ENCODE measurements around the gene SMG6.

DNA sequence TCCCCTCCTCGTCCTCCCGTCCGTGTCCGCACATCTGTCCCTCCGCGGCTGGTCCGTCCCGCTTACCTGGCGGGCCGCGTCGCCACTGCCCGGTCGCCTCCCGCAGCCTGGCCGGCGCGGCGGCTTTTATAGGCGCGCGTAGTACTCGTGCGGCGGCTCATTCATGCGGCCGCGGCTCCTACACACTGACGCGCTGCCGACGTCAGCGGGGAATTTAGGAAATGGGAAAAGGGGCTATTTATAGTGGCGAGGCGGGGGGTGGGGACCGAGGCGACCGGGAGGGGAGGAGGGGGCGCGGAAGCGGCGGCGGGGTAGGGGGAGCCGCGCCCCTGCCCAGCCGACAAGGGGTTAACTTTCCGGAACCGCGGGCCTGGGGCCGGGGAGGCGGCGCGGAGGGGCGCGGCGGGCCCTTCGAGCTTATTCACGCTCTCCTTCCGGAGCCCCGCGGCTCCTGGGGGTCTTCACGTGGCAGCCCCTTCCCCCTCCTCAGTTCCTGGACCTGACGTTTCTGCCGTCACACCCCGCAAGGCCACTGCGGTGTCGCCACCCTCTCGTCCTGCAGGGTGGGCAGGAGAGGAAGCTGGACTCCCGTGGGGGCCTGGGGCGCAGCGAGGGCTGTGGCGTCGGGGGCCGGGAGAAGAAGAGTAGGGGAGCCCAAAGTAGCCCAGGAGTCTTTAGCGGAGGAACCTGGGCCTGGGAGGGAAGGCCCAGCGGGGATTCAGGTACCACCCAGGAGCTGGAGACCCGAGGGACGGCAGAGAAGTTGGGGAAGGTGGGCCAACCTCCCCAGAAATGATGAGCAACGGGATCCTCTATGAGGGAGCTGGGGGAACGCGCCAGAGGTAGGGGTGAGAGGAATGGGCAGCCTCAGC lies 252.3 kb downstream of the SMG6 start:
- TF ChIP-seq EGR1 (IDR thresholded peaks at IDR 0.05) (no peak), CREB1 (IDR thresholded peaks at IDR 0.05; ENCODE audit: low read depth) (peak; percentile 38; the same call in 1 of the 2 replicates), FOXM1 (IDR thresholded peaks at IDR 0.05; ENCODE audit: borderline replicate concordance, low read depth) (no peak)

Data from Ishikawa (cell line).